Suprapubic skin (tissue), 4 donors: Measurements from ENCODE around the gene DSCAM. TPM values are rescaled to one million over a fixed set of nuclear protein-coding genes. Genes with fewer than 3 reads are reported as not detected.

Source experiments
- DNase-seq, 2 donors: peaks; one replicate each; pipeline ENCODE4 v3.0.0-alpha.2; 2019; ENCODE audit warnings: low spot score in 2 of 2
- H3K27ac ChIP-seq: fragments of 200-600 bp; sonication (generic); one replicate; pipeline ENCODE4 v1.5.1; 2019
- H3K27me3 ChIP-seq: fragments of 200-600 bp; sonication (generic); one replicate; pipeline ENCODE4 v1.5.1; 2019
- H3K36me3 ChIP-seq: fragments of 200-600 bp; sonication (generic); one replicate; pipeline ENCODE4 v1.5.1; 2019
- H3K4me1 ChIP-seq: fragments of 200-600 bp; sonication (generic); one replicate; pipeline ENCODE4 v1.5.1; 2019
- H3K4me3 ChIP-seq: fragments of 200-600 bp; sonication (generic); one replicate; pipeline ENCODE4 v1.5.1; 2019; ENCODE audit warnings: mild to moderate bottlenecking
- H3K9me3 ChIP-seq: fragments of 200-600 bp; sonication (generic); one replicate; pipeline ENCODE4 v1.5.1; 2019
- EP300 ChIP-seq: sonication (generic); formaldehyde crosslinking; IDR thresholded peaks from one replicate; pipeline ENCODE4 v1.6.1; 2017; ENCODE audit warnings: antibody characterized with exemption
- POLR2A ChIP-seq, 2 donors: fragments of 450-650 bp; IDR thresholded peaks; one replicate each; pipeline ENCODE4 v1.6.1; 2017; ENCODE audit warnings: antibody characterized with exemption in 2 of 2, mild to moderate bottlenecking in 2 of 2, moderate library complexity in 2 of 2
- POLR2AphosphoS5 ChIP-seq, 3 donors: sonication (generic); formaldehyde crosslinking; IDR thresholded peaks; one replicate each; pipeline ENCODE4 v1.6.1; 2017; ENCODE audit warnings: antibody characterized with exemption in 3 of 3
- WGBS: methylation state at CpG from one replicate; pipeline ENCODE4 v1.1.5; 2018; 5-methylcytosine and 5-hydroxymethylcytosine counted together
- total RNA-seq, 4 donors: library from RNA; depleted of rRNA; stranded (reverse); fragments of >200 nt; gene quantifications; one replicate each; pipeline ENCODE4 v1.1.0, GENCODE V29; 2016
- TF ChIP-seq, protein P1 (sequence below), 2 donors: fragments of 200-600 bp in 1 of 2; fragments of 450-650 bp in 1 of 2; sonication (generic) in 1 of 2; IDR thresholded peaks; one replicate each; pipeline ENCODE4 v1.5.1; 2016 to 2019; ENCODE audit warnings: antibody characterized with exemption in 2 of 2, mild to moderate bottlenecking in 1 of 2, moderate library complexity in 1 of 2

The DSCAM gene
- total RNA-seq, 4 donors from 2014 or later = 0.08 TPM; not detected in 3

DNA sequence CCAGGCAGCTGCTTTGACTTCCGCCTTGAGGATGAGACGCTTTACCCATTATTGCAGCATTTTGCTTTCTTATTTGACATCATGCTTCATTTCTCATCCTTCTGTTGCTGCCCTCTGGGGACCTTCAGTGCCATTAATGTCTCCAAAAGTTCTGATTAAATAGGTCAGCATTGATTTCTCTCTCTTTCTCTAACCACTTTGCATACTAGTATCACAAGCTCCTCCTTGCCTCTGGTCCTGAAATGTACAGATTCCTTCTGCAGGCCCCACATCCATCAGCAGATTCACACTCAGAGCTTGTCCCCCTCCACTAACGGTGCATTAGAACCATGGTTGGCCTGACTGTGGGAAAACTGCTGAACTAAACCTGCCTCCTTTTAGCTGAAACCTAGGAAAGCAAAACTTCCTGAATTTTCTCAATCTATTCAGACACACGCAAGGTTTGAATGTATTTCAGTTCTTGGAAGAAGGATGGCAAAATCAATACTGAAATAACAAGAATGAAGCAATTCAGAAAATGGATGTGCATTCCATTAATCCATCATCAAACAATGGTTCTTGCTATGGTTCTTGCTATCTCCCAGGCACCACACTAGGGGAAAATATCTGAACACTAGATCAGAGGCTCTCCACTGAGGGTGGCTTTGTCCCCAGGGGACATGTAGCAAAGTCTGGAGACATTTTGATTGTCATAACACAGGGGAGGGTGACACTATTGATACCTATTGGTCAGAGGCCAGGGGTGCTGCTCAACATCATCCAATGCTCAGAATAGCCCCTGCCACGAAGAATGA lies 825.2 kb downstream of the DSCAM start:
- Histone ChIP-seq H3K36me3 (no peaks in the 10 kb centered on the region), H3K27ac (no peak overlapping the region), H3K9me3 (no peaks in the 10 kb centered on the region), H3K4me1 (no peaks in the 10 kb centered on the region), H3K27me3 (no peaks in the 10 kb centered on the region), H3K4me3 (no peak overlapping the region)
- WGBS = 78% methylated on average over 5 of the region's 5 CpGs
- TF ChIP-seq, protein P1, sequence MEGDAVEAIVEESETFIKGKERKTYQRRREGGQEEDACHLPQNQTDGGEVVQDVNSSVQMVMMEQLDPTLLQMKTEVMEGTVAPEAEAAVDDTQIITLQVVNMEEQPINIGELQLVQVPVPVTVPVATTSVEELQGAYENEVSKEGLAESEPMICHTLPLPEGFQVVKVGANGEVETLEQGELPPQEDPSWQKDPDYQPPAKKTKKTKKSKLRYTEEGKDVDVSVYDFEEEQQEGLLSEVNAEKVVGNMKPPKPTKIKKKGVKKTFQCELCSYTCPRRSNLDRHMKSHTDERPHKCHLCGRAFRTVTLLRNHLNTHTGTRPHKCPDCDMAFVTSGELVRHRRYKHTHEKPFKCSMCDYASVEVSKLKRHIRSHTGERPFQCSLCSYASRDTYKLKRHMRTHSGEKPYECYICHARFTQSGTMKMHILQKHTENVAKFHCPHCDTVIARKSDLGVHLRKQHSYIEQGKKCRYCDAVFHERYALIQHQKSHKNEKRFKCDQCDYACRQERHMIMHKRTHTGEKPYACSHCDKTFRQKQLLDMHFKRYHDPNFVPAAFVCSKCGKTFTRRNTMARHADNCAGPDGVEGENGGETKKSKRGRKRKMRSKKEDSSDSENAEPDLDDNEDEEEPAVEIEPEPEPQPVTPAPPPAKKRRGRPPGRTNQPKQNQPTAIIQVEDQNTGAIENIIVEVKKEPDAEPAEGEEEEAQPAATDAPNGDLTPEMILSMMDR (IDR thresholded peaks at IDR 0.05) = no peak
- TF ChIP-seq POLR2A (IDR thresholded peaks at IDR 0.05) (no peak), POLR2AphosphoS5 (IDR thresholded peaks at IDR 0.05) (no peak), EP300 (no peak)
- DNase-seq = peak in 1 of 2 donors; percentile 8

DNA sequence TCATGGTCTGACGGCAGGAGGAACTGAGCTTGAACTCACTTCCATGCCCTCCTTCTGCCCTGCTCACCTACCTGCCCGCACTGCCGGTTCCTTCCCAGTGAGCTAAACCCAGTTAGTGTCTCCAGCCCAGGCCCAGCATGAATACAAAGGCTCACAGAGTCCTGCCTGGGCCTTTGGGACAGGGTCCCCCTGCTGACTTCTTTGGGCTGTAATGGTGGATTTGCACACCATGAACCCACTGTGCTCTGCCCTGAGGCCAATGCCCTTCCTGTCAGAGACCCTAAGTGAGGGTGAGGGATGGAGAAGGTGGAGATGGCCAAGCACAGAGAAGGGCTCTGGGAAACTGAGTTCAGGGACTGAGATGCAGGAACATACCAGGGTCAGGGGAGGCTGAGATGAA lies 826.3 kb downstream of the DSCAM start:
- Histone ChIP-seq H3K36me3 (no peaks in the 10 kb centered on the region), H3K9me3 (no peaks in the 10 kb centered on the region), H3K4me3 (no peak overlapping the region), H3K4me1 (no peaks in the 10 kb centered on the region), H3K27ac (no peak overlapping the region), H3K27me3 (no peaks in the 10 kb centered on the region)
- peak in 1 of 2 donors; percentile 43 for DNase-seq
- TF ChIP-seq, protein P1 (IDR thresholded peaks at IDR 0.05) = no peak
- TF ChIP-seq EP300 (no peak), POLR2A (IDR thresholded peaks at IDR 0.05) (no peak), POLR2AphosphoS5 (IDR thresholded peaks at IDR 0.05) (no peak)
- WGBS = 91% methylated on average over 3 of the region's 3 CpGs

DNA sequence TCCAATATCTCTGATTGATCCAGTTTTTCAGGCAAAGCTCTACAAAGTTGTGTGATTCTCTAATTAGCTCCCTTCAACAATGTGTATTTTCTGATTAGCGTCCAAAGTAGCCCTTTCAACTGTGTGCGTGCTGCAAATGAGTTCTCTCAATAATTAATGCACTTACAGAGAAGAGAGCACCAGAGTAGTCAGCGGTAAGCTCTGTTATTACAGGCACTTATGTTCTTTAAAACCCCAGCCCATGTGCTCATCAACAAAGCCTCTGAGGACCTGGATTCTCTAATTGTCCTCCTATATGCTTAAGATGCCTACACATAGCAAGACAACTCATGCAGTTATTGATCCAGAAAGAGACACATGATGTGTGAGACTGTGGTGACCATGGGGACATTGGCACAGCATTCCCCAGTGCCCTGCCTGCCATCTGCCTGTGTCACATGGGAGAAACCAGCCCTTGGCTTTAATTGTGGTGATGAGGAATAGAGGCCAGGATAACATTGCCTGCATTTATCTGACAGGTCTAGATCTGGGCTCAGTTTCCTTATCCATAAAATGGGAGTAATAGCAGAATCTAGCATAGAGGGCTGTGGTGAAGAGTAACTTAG lies 828.0 kb downstream of the DSCAM start:
- H3K9me3 ChIP-seq = no peaks in the 10 kb centered on the region
- H3K27ac ChIP-seq = no peak overlapping the region
- H3K36me3 ChIP-seq = no peaks in the 10 kb centered on the region
- H3K4me1 ChIP-seq = no peaks in the 10 kb centered on the region
- TF ChIP-seq POLR2AphosphoS5 (IDR thresholded peaks at IDR 0.05) = no peak
- TF ChIP-seq EP300 = no peak
- TF ChIP-seq, protein P1 (IDR thresholded peaks at IDR 0.05) = no peak
- TF ChIP-seq POLR2A (IDR thresholded peaks at IDR 0.05) = no peak
- peak in 1 of 2 donors; percentile 53 for DNase-seq
- no peak overlapping the region for H3K4me3 ChIP-seq
- H3K27me3 ChIP-seq = no peaks in the 10 kb centered on the region
- whole genome bisulfite sequencing = 89% methylated on average over 3 of the region's 3 CpGs

DNA sequence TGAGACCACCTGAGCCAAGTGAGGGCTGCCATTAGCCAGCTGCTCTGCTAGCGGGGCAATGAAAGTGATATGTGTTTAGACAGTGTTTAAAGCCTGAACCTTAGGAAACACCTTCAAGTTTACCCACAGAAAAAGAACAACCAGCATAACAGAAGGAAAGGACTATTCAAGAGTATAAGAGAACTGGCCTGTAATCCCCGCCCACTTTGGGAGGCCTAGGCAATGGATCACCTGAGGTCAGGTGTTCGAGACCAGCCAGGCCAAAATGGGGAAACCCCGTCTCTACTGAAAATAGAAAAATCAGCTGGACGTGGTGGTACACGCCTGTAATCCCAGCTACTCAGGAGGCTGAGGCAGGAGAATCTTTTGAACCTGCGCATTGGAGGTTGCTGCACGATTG lies 830.3 kb downstream of the DSCAM start:
- WGBS = 88% methylated on average over 8 of the region's 8 CpGs
- Histone ChIP-seq H3K36me3 (no peaks in the 10 kb centered on the region), H3K9me3 (no peaks in the 10 kb centered on the region), H3K27me3 (no peaks in the 10 kb centered on the region), H3K4me1 (no peaks in the 10 kb centered on the region), H3K4me3 (no peak overlapping the region), H3K27ac (no peak overlapping the region)
- TF ChIP-seq, protein P1 (IDR thresholded peaks at IDR 0.05) = no peak
- TF ChIP-seq POLR2A (IDR thresholded peaks at IDR 0.05) = no peak
- no peak for TF ChIP-seq POLR2AphosphoS5 (IDR thresholded peaks at IDR 0.05)
- no peak for TF ChIP-seq EP300
- DNase-seq = peak in 1 of 2 donors; percentile 23

DNA sequence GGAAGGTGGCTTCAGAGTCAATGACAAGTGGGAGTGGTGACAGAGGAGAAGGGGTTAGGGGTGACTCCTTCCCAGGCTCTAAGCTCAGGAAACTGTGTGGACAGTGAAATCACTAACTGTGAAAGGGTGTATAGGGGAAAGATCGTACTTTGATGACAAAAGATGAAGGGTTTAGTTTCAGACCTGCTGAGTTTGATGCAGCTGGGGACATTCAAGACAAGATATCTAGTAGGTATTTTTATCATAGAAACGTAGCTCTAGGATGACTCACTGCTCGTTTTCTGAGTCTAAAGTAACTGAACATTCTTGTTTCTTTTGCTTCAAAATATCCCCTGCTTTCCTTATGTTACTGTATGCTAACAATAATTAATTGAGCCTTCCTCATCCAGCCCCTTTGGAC lies 830.7 kb downstream of the DSCAM start:
- no peaks in the 10 kb centered on the region for H3K9me3 ChIP-seq
- no peaks in the 10 kb centered on the region for H3K36me3 ChIP-seq
- no peak for DNase-seq
- H3K27me3 ChIP-seq = no peaks in the 10 kb centered on the region
- 50% methylated on average over 3 of the region's 3 CpGs for WGBS
- H3K4me1 ChIP-seq = no peaks in the 10 kb centered on the region
- H3K27ac ChIP-seq = no peak overlapping the region
- no peak for TF ChIP-seq EP300
- TF ChIP-seq POLR2AphosphoS5 (IDR thresholded peaks at IDR 0.05) = no peak
- TF ChIP-seq, protein P1 (IDR thresholded peaks at IDR 0.05) = no peak
- no peak for TF ChIP-seq POLR2A (IDR thresholded peaks at IDR 0.05)
- H3K4me3 ChIP-seq = no peak overlapping the region
